BJ (cell line): ENCODE data around the gene DYRK1A. TPM values are rescaled to one million over a fixed set of nuclear protein-coding genes. Genes with fewer than 3 reads are reported as not detected.

ENCODE experiments used
- CTCF ChIA-PET: fragments of 350-600 bp; formaldehyde crosslinking; extraction: SDS; loops from one replicate; lab custom pipeline; 2021; ENCODE audit warnings: antibody characterized with exemption, inconsistent platforms; lab: Yijun Ruan, JAX
- POLR2A ChIA-PET: fragments of 300-600 bp; sonication (Branson Sonifier 250); formaldehyde crosslinking; extraction: SDS; loops from one replicate; lab custom pipeline; 2021; ENCODE audit warnings: antibody characterized with exemption; lab: Charles Lee
- DNase-seq: peaks from one replicate; pipeline ENCODE4 v3.0.0-alpha.2; 2011; ENCODE audit warnings: low read depth
- H3K27me3 ChIP-seq: 2 replicates; pipeline ENCODE4 v1.6.0; 2011; ENCODE audit warnings: low read length; ENCODE audit not compliant: control insufficient read depth, insufficient read depth
- H3K36me3 ChIP-seq: 2 replicates; pipeline ENCODE4 v1.5.1; 2011; ENCODE audit warnings: low read length; ENCODE audit not compliant: control insufficient read depth, insufficient read depth
- H3K4me3 ChIP-seq: 2 replicates; pipeline ENCODE4 v1.5.1; 2011; ENCODE audit warnings: low read depth, mild to moderate bottlenecking, control low read depth, low read length
- polyA plus RNA-seq: library from polyadenylated mRNA; depleted of rRNA; stranded (reverse); fragments of >200 nt; gene quantifications from 2 replicates; pipeline ENCODE4 v1.2.3, GENCODE V29; 2011
- TF ChIP-seq, protein P1 (sequence below): IDR thresholded peaks from 2 replicates; pipeline ENCODE4 v1.5.1; 2011; ENCODE audit warnings: low read depth, mild to moderate bottlenecking, control low read depth, inconsistent platforms, low read length, moderate library complexity; ENCODE audit not compliant: insufficient read depth

Gene DYRK1A
- polyA plus RNA-seq, 1 experiment, result 55.9 TPM

- ChIA-PET CTCF (interaction anchor here (0.6 to 1.5 kb wide), 4 partner anchors 7 to 30 kb away, joined by 3 to 5 read pairs (median 3); no protein-coding TSS in a partner anchor), POLR2A (no interaction called here)
- Histone ChIP-seq H3K36me3 (no peaks in the 10 kb centered on the region), H3K4me3 (no peak overlapping the region), H3K27me3 (peaks cover 1% of the 10 kb centered on the region; the same call in 1 of the 2 replicates)
- TF ChIP-seq, protein P1, sequence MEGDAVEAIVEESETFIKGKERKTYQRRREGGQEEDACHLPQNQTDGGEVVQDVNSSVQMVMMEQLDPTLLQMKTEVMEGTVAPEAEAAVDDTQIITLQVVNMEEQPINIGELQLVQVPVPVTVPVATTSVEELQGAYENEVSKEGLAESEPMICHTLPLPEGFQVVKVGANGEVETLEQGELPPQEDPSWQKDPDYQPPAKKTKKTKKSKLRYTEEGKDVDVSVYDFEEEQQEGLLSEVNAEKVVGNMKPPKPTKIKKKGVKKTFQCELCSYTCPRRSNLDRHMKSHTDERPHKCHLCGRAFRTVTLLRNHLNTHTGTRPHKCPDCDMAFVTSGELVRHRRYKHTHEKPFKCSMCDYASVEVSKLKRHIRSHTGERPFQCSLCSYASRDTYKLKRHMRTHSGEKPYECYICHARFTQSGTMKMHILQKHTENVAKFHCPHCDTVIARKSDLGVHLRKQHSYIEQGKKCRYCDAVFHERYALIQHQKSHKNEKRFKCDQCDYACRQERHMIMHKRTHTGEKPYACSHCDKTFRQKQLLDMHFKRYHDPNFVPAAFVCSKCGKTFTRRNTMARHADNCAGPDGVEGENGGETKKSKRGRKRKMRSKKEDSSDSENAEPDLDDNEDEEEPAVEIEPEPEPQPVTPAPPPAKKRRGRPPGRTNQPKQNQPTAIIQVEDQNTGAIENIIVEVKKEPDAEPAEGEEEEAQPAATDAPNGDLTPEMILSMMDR, result no peak
- no peak for DNase-seq
These were observed 189.2 kb downstream of the DYRK1A start for GRCh38 chr21:37555672-37556261.

GRCh38 chr21:37557261-37557950 is 190.8 kb downstream of the DYRK1A start:
- CTCF ChIA-PET, result interaction anchor here (0.7 kb wide), 1 partner anchor 10 kb away, joined by 3 read pairs; no protein-coding TSS in a partner anchor

DNA sequence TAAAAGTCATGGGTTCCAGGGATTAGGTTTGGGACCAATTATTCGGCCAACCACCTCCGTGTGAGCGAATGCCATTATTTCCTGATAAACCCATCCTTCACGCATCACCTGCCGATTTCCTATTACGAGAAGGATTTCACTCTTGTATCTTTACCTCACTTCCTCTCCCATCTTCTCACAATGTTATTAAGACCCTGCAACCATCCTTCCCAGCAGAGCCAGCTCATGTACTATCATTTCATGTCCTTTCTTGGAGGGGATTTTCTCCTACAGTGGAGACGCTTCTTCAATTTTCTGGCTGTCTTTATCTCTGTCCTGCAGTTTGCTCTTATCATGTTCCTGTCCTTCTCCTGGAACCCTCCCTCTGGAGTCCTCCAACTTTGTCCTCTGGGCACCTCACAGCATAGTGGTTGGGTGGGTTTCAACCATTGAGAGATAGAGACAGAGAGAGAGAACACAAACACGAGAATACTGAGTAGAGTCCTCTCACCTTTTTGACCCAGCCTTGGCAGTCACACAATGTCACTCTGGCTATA is 192.2 kb downstream of the DYRK1A start:
- Histone ChIP-seq H3K4me3 (no peak overlapping the region), H3K27me3 (peaks cover 1% of the 10 kb centered on the region; the same call in 1 of the 2 replicates), H3K36me3 (no peaks in the 10 kb centered on the region)
- TF ChIP-seq, protein P1, result no peak
- CTCF ChIA-PET, result no interaction called here
- no peak for DNase-seq
- POLR2A ChIA-PET, result no interaction called here

More at GRCh38 chr21:37557261-37557950, 190.8 kb downstream of the DYRK1A start:
- TF ChIP-seq, protein P1, result no peak
- POLR2A ChIA-PET, result no interaction called here
- peaks cover 1% of the 10 kb centered on the region; the same call in 1 of the 2 replicates for H3K27me3 ChIP-seq
- H3K4me3 ChIP-seq, result no peak overlapping the region
- no peak for DNase-seq
- no peaks in the 10 kb centered on the region for H3K36me3 ChIP-seq

DNA sequence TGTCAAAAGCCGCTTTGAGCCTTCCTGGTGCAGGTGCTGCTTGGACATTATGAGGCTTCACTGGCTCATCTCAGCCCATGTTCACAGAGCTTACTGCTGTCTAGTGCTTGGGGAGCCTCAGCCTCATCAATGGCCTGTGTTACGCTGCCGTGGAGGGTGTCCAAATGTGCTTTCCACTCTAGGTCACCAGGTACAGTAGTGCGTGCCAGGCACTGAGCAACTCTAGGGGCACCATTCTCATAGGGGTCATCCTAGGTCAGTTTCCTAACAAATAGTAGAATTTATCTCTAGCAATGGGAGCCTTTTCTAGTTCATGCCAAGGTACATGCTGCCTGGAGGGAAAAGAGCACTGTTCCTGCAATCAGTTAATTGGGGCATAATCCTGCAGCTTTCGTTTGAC is 193.8 kb downstream of the DYRK1A start:
- TF ChIP-seq, protein P1, result no peak
- ChIA-PET CTCF (interaction anchor here (1.2 kb wide), 1 partner anchor 12 kb away, joined by 3 read pairs; no protein-coding TSS in a partner anchor), POLR2A (no interaction called here)
- Histone ChIP-seq H3K27me3 (no peaks in the 10 kb centered on the region; the same call in 1 of the 2 replicates), H3K4me3 (no peak overlapping the region), H3K36me3 (no peaks in the 10 kb centered on the region)
- no peak for DNase-seq

GRCh38 chr21:37561506-37561905 is 194.9 kb downstream of the DYRK1A start:
- Histone ChIP-seq H3K4me3 (no peak overlapping the region), H3K27me3 (no peaks in the 10 kb centered on the region; the same call in 1 of the 2 replicates), H3K36me3 (no peaks in the 10 kb centered on the region)
- TF ChIP-seq, protein P1, result no peak
- CTCF ChIA-PET, result interaction anchor here (0.7 kb wide), 1 partner anchor 25 kb away, joined by 3 read pairs; no protein-coding TSS in a partner anchor
- DNase-seq, result no peak
- POLR2A ChIA-PET, result no interaction called here
